Measurements from ENCODE around the gene A2M.

Gene A2M

GRCh38 chr12:9072481-9073038, 43.2 kb downstream of the A2M start:
- DNase-seq (ENCODE audit: low spot score), result no peak

GRCh38 chr12:9071969-9072368, 43.8 kb downstream of the A2M start:
- DNase-seq (ENCODE audit: low spot score), result no peak

- DNase-seq (ENCODE audit: low spot score), result no peak
Measured at GRCh38 chr12:9071518-9071917, 44.2 kb downstream of the A2M start.

GRCh38 chr12:9070351-9070750, 45.4 kb downstream of the A2M start:
- no peak for DNase-seq (ENCODE audit: low spot score)

- no peak for DNase-seq (ENCODE audit: low spot score)
Measured at GRCh38 chr12:9068600-9068999, 47.1 kb downstream of the A2M start.

- DNase-seq (ENCODE audit: low spot score), result no peak
Measured at GRCh38 chr12:9068086-9068485, 47.6 kb downstream of the A2M start.

- DNase-seq (ENCODE audit: low spot score), result no peak
Measured at GRCh38 chr12:9066755-9067423, 48.8 kb downstream of the A2M start.

- no peak for DNase-seq (ENCODE audit: low spot score)
Measured at GRCh38 chr12:9066183-9066623, 49.5 kb downstream of the A2M start.

- DNase-seq (ENCODE audit: low spot score), result no peak
Measured at GRCh38 chr12:9065607-9065856, 50.2 kb downstream of the A2M start.

GRCh38 chr12:9064815-9065606, 50.7 kb downstream of the A2M start:
- peak; percentile 52 for DNase-seq (ENCODE audit: low spot score)

- DNase-seq (ENCODE audit: low spot score), result peak; percentile 84
Measured at GRCh38 chr12:9064201-9064814, 51.4 kb downstream of the A2M start.

- DNase-seq (ENCODE audit: low spot score), result no peak
Measured at GRCh38 chr12:9052610-9053009, 63.1 kb downstream of the A2M start.

GRCh38 chr12:9051158-9051550, 64.6 kb downstream of the A2M start:
- no peak for DNase-seq (ENCODE audit: low spot score)

GRCh38 chr12:9050521-9051157, 65.1 kb downstream of the A2M start:
- no peak for DNase-seq (ENCODE audit: low spot score)

GRCh38 chr12:9049520-9050133, 66.1 kb downstream of the A2M start:
- peak; percentile 62 for DNase-seq (ENCODE audit: low spot score)

GRCh38 chr12:9048930-9049329, 66.8 kb downstream of the A2M start:
- DNase-seq (ENCODE audit: low spot score), result no peak

- DNase-seq (ENCODE audit: low spot score), result no peak
Measured at GRCh38 chr12:9047105-9047504, 68.6 kb downstream of the A2M start.

- DNase-seq (ENCODE audit: low spot score), result no peak
Measured at GRCh38 chr12:9043766-9044165, 72.0 kb downstream of the A2M start.

GRCh38 chr12:9041321-9041720, 74.4 kb downstream of the A2M start:
- no peak for DNase-seq (ENCODE audit: low spot score)

- no peak for DNase-seq (ENCODE audit: low spot score)
Measured at GRCh38 chr12:9040484-9041186, 75.1 kb downstream of the A2M start.

- DNase-seq (ENCODE audit: low spot score), result peak; percentile 85
Measured at GRCh38 chr12:9039397-9039977, 76.2 kb downstream of the A2M start.

All from pons (tissue), 1 donor.